Measurements from ENCODE around the gene OR2Y1. TPM values are rescaled to one million over a fixed set of nuclear protein-coding genes. Genes with fewer than 3 reads are reported as not detected.
"Not testable (repeated sequence)": the region's sequence is repeated elsewhere in the genome, so short reads cannot be mapped to it uniquely, and the experiment has no call there.

The OR2Y1 gene
- not detected for total RNA-seq

- H3K4me3 ChIP-seq: no peak within 1 kb of the TSS
- H3K9me3 ChIP-seq: no peaks in the 10 kb centered on the region
- H3K4me1 ChIP-seq (ENCODE audit: control insufficient read depth in 1 of 2, low read depth in 2 of 2): no peaks in the 10 kb centered on the region
- H3K36me3 ChIP-seq: no peaks in the 10 kb centered on the region
- TF ChIP-seq CTCF (IDR thresholded peaks at IDR 0.05): no peak
- DNase-seq (ENCODE audit: low spot score) (no peak), ATAC-seq (ENCODE audit: insufficient number of reproducible peaks, low FRiP score, low read depth) (no peak)
- no peak within 1 kb of the TSS for H3K27ac ChIP-seq
- H3K27me3 ChIP-seq (replicated peaks; ENCODE audit: insufficient read depth): no peaks in the 10 kb centered on the region
Measured at GRCh38 chr5:180739958-180740357, at the start of gene OR2Y1. Gene OR2Y1 (minus strand): TSS chr5:180740058. CDS start chr5:180740058, 0 bp downstream.

DNA sequence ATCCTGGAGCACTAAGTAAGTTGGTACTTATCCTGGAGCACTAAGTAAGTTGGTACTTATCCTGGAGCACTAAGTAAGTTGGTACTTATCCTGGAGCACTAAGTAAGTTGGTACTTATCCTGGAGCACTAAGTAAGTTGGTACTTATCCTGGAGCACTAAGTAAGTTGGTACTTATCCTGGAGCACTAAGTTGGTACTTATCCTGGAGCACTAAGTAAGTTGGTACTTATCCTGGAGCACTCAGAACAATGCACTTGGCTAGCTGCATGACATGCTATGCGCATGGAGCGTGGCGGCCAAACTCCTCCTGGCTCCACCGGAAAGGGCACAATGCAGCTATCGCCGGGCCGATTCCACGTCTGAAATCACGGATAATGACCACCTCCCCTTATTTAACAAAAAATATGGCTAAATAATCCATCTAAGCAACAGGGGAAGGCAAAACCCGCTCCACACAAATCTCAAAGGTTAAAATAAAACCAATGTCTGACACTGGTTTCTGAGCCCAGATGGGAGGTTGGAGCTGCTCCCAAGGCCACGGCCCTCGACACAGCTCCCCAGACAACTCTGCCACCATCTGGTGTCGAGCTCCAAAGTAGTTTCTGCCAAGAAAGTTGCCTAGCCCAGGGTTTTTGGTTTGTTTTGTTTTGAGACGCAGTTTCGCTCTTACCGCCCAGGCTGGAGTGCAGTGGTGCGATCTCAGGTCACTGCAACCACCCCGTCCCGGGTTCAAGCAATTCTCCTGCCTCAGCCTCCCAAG, 49.0 kb upstream of the OR2Y1 start:
- H3K27ac ChIP-seq; DNase-seq (ENCODE audit: low spot score); ATAC-seq (ENCODE audit: insufficient number of reproducible peaks, low FRiP score, low read depth); H3K4me3 ChIP-seq; H3K9me3 ChIP-seq; H3K27me3 ChIP-seq (replicated peaks; ENCODE audit: insufficient read depth): not testable (repeated sequence)
- Histone ChIP-seq H3K4me1 (ENCODE audit: control insufficient read depth in 1 of 2, low read depth in 2 of 2) (peaks cover 26 to 37% of the 10 kb centered on the region in 2 donors), H3K36me3 (peaks cover 43% of the 10 kb centered on the region)

- Histone ChIP-seq H3K36me3 (peaks cover 42% of the 10 kb centered on the region), H3K27ac (peak overlapping the region; percentile 4 to 89)
Measured at GRCh38 chr5:180787711-180788431, 48.0 kb upstream of the OR2Y1 start.

GRCh38 chr5:180786531-180787398, 46.9 kb upstream of the OR2Y1 start:
- Histone ChIP-seq H3K27me3 (replicated peaks; ENCODE audit: insufficient read depth) (no peaks in the 10 kb centered on the region), H3K27ac (peak overlapping the region; percentile 80 to 89), H3K4me3 (no peak overlapping the region), H3K9me3 (no peaks in the 10 kb centered on the region), H3K36me3 (peaks cover 31% of the 10 kb centered on the region), H3K4me1 (ENCODE audit: control insufficient read depth in 1 of 2, low read depth in 2 of 2) (peaks cover 26 to 37% of the 10 kb centered on the region in 2 donors)
- no peak for ATAC-seq (ENCODE audit: insufficient number of reproducible peaks, low FRiP score, low read depth)
- no peak for TF ChIP-seq CTCF (IDR thresholded peaks at IDR 0.05)
- DNase-seq (ENCODE audit: low spot score): no peak

More at GRCh38 chr5:180787711-180788431, 48.0 kb upstream of the OR2Y1 start:
- Histone ChIP-seq H3K4me3 (no peak overlapping the region), H3K4me1 (ENCODE audit: control insufficient read depth in 1 of 2, low read depth in 2 of 2) (peaks cover 26 to 37% of the 10 kb centered on the region in 2 donors), H3K27me3 (replicated peaks; ENCODE audit: insufficient read depth) (no peaks in the 10 kb centered on the region), H3K9me3 (no peaks in the 10 kb centered on the region)
- ATAC-seq (ENCODE audit: insufficient number of reproducible peaks, low FRiP score, low read depth): no peak
- TF ChIP-seq CTCF (IDR thresholded peaks at IDR 0.05): no peak
- no peak for DNase-seq (ENCODE audit: low spot score)

DNA sequence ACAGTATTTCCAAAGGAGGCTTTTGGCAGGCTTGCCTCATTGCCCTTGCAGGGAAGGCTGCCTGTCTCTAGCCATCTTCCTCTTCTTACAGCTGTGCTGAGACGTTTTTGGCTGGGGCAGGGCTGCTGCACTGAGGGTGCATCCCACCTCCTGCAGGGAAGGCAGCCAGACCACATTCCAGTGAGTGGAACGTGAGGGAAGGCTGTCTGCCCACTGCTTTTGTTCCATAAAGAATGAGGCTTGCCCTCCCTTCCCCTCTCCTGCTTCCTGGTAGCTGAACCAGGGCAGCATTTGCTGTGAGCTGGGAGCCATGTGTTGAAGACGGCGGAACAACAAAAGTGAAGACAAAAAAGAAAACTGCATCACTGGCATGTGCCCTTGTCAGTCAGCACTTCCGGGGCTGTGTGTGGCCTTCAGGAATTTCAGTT, 46.0 kb upstream of the OR2Y1 start:
- H3K4me3 ChIP-seq: peak overlapping the region; percentile 46
- DNase-seq (ENCODE audit: low spot score) (no peak), ATAC-seq (ENCODE audit: insufficient number of reproducible peaks, low FRiP score, low read depth) (no peak)
- no peaks in the 10 kb centered on the region for H3K9me3 ChIP-seq
- peak overlapping the region; percentile 80 to 89 for H3K27ac ChIP-seq
- peaks cover 26 to 37% of the 10 kb centered on the region in 2 donors for H3K4me1 ChIP-seq (ENCODE audit: control insufficient read depth in 1 of 2, low read depth in 2 of 2)
- H3K36me3 ChIP-seq: peaks cover 22% of the 10 kb centered on the region
- no peak for TF ChIP-seq CTCF (IDR thresholded peaks at IDR 0.05)
- H3K27me3 ChIP-seq (replicated peaks; ENCODE audit: insufficient read depth): no peaks in the 10 kb centered on the region
